ENCODE data around the gene IP6K3.

IP6K3 gene

GRCh38 chr6:33705268-33705885 lies 41.3 kb downstream of the IP6K3 start:
- peaks cover 9% of the 10 kb centered on the region for H3K4me1 ChIP-seq (ENCODE audit: low read length)
- H3K4me2 ChIP-seq (ENCODE audit: low read length): no peak overlapping the region
- no peaks in the 10 kb centered on the region for H3K27me3 ChIP-seq (ENCODE audit: low read depth, low read length)
- no peak overlapping the region for H3K4me3 ChIP-seq (ENCODE audit: low read length)
- no peak overlapping the region for H3K27ac ChIP-seq (ENCODE audit: low read length)
- H4K20me1 ChIP-seq (ENCODE audit: insufficient read depth, low read length): no peaks in the 10 kb centered on the region
- peaks cover 5% of the 10 kb centered on the region for H3K36me3 ChIP-seq (replicated peaks; ENCODE audit: low read depth, low read length)
- no peak overlapping the region for H3K9ac ChIP-seq (ENCODE audit: low read length)
- no peaks in the 10 kb centered on the region for H3K9me3 ChIP-seq (ENCODE audit: insufficient read depth, low read length)
- H3K79me2 ChIP-seq (ENCODE audit: low read length): peaks cover 18% of the 10 kb centered on the region
- TF ChIP-seq EZH2phosphoT487 (IDR thresholded peaks at IDR 0.05; ENCODE audit: low read depth) (no peak), CTCF (IDR thresholded peaks at IDR 0.05; ENCODE audit: low read depth, low read length) (no peak)
- H2AFZ ChIP-seq (ENCODE audit: low read depth, low read length): no peak overlapping the region

GRCh38 chr6:33704215-33705066 lies 42.3 kb downstream of the IP6K3 start:
- H3K9ac ChIP-seq (ENCODE audit: low read length): no peak overlapping the region

GRCh38 chr6:33702345-33702977 lies 44.2 kb downstream of the IP6K3 start:
- H3K4me1 ChIP-seq (ENCODE audit: low read length): peaks cover 4% of the 10 kb centered on the region
- no peak overlapping the region for H3K4me3 ChIP-seq (ENCODE audit: low read length)
- no peak overlapping the region for H3K4me2 ChIP-seq (ENCODE audit: low read length)
- TF ChIP-seq CTCF (IDR thresholded peaks at IDR 0.05; ENCODE audit: low read depth, low read length) (no peak), EZH2phosphoT487 (IDR thresholded peaks at IDR 0.05; ENCODE audit: low read depth) (no peak)
- H3K27me3 ChIP-seq (ENCODE audit: low read depth, low read length): no peaks in the 10 kb centered on the region
- H2AFZ ChIP-seq (ENCODE audit: low read depth, low read length): no peak overlapping the region
- H3K79me2 ChIP-seq (ENCODE audit: low read length): no peaks in the 10 kb centered on the region
- H3K36me3 ChIP-seq (replicated peaks; ENCODE audit: low read depth, low read length): peaks cover 10% of the 10 kb centered on the region
- H3K9me3 ChIP-seq (ENCODE audit: insufficient read depth, low read length): no peaks in the 10 kb centered on the region
- H3K27ac ChIP-seq (ENCODE audit: low read length): no peak overlapping the region
- H3K9ac ChIP-seq (ENCODE audit: low read length): no peak overlapping the region
- no peaks in the 10 kb centered on the region for H4K20me1 ChIP-seq (ENCODE audit: insufficient read depth, low read length)

More at GRCh38 chr6:33704215-33705066, 42.3 kb downstream of the IP6K3 start:
- H3K4me1 ChIP-seq (ENCODE audit: low read length): peaks cover 4% of the 10 kb centered on the region
- no peak for TF ChIP-seq EZH2phosphoT487 (IDR thresholded peaks at IDR 0.05; ENCODE audit: low read depth)
- no peak for TF ChIP-seq CTCF (IDR thresholded peaks at IDR 0.05; ENCODE audit: low read depth, low read length)
- H3K36me3 ChIP-seq (replicated peaks; ENCODE audit: low read depth, low read length): peaks cover 9% of the 10 kb centered on the region
- H3K4me2 ChIP-seq (ENCODE audit: low read length): no peak overlapping the region
- H4K20me1 ChIP-seq (ENCODE audit: insufficient read depth, low read length): no peaks in the 10 kb centered on the region
- H3K27ac ChIP-seq (ENCODE audit: low read length): no peak overlapping the region
- peaks cover 9% of the 10 kb centered on the region for H3K79me2 ChIP-seq (ENCODE audit: low read length)
- no peak overlapping the region for H2AFZ ChIP-seq (ENCODE audit: low read depth, low read length)
- H3K9me3 ChIP-seq (ENCODE audit: insufficient read depth, low read length): no peaks in the 10 kb centered on the region
- no peaks in the 10 kb centered on the region for H3K27me3 ChIP-seq (ENCODE audit: low read depth, low read length)
- H3K4me3 ChIP-seq (ENCODE audit: low read length): no peak overlapping the region

Data from OCI-LY3 (cell line).